Stimulated activated CD8-positive, alpha-beta memory T cell treated with anti-CD3 and anti-CD28 coated beads, Interleukin-2, amount 100 ng/mL, for 48 hours (primary cell): Measurements from ENCODE around the gene HAGH.

Source experiments
- DNase-seq, 2 donors: peaks; one replicate each; pipeline ENCODE4 v3.0.0-alpha.2; 2020; ENCODE audit warnings: low read depth in 2 of 2

Gene HAGH

GRCh38 chr16:1831186-1832075 lies 4.8 kb upstream of the HAGH start:
- DNase-seq: no peak

- no peak for DNase-seq
These were observed 3.6 kb upstream of the HAGH start for GRCh38 chr16:1830213-1830612.

- DNase-seq: no peak
These were observed 2.2 kb upstream of the HAGH start for GRCh38 chr16:1828645-1829410.

GRCh38 chr16:1825864-1826690 lies 548 bp downstream of the HAGH start:
- peak; percentile 53 to 57 for DNase-seq

- no peak for DNase-seq
These were observed 1.2 kb downstream of the HAGH start for GRCh38 chr16:1825381-1825863.

- DNase-seq: no peak
These were observed 2.8 kb downstream of the HAGH start for GRCh38 chr16:1823821-1824220.

GRCh38 chr16:1822801-1823200 lies 3.8 kb downstream of the HAGH start:
- no peak for DNase-seq

GRCh38 chr16:1821861-1822611 lies 4.6 kb downstream of the HAGH start:
- no peak for DNase-seq

GRCh38 chr16:1820946-1821290 lies 5.7 kb downstream of the HAGH start:
- no peak for DNase-seq

- no peak for DNase-seq
These were observed 6.3 kb downstream of the HAGH start for GRCh38 chr16:1820096-1820945.

GRCh38 chr16:1819611-1820010 lies 7.0 kb downstream of the HAGH start:
- DNase-seq: no peak

- no peak for DNase-seq
These were observed 7.6 kb downstream of the HAGH start for GRCh38 chr16:1818873-1819525.

GRCh38 chr16:1818204-1818872 lies 8.3 kb downstream of the HAGH start:
- DNase-seq: no peak

- DNase-seq: no peak
These were observed 8.9 kb downstream of the HAGH start for GRCh38 chr16:1817716-1818115.

GRCh38 chr16:1817276-1817589 lies 9.4 kb downstream of the HAGH start:
- DNase-seq: no peak

- no peak for DNase-seq
These were observed 10.0 kb downstream of the HAGH start for GRCh38 chr16:1816396-1817275.

GRCh38 chr16:1815461-1815860 lies 11.2 kb downstream of the HAGH start:
- no peak for DNase-seq

- DNase-seq: peak; percentile 21 to 41
These were observed 13.9 kb downstream of the HAGH start for GRCh38 chr16:1812732-1813163.
